GM18508 (cell line): ENCODE results near the gene PRSS21.

Source experiments
- ATAC-seq: cut with Tn5 transposase; IDR thresholded peaks from one replicate; pipeline ENCODE4 v1.9.1; 2021; ENCODE audit warnings: moderate number of reproducible peaks; ENCODE audit not compliant: insufficient read depth, unreplicated experiment

The PRSS21 gene

DNA sequence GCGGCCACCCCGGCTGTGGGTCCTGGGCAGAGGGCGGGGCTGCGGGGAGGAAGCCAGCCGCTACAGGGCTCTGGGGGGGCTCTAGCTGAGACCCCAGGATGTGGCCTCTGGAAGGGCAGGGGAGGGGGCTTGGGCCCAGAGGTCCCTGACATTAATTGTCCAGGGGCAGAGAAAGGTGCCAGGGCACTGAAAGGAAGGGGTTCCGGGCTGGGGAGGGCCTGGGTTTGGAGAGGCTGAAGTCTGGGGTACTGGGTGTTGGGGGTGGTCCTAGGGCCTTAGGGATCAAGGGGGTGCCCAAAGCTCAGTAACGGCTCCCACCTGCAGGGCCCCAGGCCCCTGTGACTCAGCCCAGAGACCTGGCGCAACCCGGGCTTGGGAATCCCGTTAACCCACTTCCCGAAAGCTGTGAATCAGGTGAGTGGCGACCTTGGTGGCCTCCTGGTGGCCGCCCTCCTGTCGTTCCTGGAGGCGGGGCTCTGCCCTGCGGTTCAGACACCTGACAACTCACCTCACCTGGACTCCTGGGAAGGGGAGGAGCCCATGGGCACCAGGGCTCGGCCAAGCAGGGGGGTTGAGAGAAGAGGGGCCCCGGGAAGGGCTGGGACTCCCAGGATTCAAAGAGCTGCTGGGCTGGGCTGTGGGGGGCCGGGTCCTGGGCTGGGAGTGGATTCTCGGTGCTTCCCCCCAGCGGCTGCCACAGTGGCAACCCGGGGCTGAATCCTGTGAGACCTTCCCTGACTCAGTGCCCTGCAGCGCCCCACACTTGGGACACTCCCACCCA lies 41.4 kb downstream of the PRSS21 start:
- no peak for ATAC-seq

DNA sequence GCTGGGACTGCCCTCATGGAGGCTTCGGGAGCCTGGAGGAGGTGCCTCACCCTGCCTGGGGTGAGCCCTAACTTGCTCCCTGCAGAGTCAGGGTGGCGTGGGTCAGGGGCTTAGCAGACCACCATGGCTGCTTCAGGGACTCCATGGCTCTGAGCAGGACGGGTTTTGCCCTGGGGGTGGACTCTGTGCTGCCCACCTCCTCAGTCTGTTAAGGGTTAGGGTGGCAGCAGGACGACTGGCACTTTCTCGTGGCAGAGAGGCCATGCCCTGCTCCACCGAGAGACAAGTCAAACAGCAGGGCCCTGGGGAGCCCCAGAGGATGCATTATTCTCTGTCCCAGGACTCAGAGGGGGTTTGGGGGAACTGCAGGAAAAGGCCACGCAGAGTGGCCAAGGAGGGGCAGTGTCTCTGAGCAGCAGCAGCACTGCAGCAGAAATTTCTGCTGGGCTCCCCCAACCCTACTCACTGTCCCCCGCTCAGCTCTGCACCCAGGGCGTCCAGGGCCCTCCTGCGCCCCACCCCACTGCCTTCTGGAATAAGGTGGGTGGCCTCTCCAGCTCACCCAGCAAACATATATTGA lies 42.7 kb downstream of the PRSS21 start:
- ATAC-seq = no peak

DNA sequence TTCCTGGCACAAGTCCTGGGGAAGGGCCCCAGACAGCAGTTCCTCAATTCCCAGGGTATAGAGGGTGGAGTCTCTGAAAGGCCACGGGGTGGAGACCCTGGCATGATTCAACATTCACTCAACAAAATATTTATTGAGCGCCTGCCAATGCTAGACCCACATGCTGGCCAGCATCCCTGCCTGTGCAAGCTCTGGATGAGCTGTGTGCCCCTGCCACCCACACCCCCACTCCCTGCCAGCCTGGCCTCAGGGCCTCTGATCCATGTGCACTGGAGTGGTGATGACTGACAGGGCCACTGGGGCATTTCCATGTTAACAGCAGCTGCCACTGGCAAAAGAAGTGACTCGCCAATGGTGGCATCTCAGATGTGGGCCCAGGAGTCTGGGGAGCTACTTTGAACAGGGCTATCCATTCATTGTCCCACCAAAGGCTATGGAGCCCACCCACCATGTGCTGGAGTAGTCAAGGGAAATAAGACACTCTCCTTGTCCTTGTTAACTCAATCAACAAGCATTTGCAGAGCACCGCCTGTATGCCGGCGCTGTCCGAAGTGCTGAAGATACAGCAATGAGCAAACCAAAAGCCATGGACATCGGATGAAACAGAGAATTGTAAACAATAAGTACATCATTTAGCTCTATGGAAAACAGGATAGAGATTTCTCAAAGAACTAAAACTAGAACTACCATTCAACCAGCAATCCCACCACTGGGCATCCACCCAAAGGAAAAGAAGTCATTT lies 44.0 kb downstream of the PRSS21 start:
- ATAC-seq = no peak

DNA sequence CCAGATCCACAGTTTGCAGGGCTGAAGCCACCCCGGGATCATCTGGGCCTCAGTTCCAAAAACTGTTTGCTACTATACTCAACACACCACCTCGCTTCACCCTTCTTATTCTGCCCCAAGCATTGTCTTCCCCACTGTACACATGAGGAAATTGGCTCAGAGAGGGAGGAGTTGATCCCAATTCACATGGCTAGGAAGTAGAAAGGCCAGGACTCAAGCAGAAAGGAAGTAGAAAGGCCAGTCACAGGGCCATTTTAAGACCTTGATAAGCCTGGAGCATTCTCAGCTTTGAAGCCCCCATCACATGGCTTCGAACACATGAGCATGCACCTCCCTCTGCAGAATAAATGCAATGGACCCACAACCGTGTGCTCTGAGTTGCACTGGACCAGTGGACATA lies 48.6 kb downstream of the PRSS21 start:
- no peak for ATAC-seq

DNA sequence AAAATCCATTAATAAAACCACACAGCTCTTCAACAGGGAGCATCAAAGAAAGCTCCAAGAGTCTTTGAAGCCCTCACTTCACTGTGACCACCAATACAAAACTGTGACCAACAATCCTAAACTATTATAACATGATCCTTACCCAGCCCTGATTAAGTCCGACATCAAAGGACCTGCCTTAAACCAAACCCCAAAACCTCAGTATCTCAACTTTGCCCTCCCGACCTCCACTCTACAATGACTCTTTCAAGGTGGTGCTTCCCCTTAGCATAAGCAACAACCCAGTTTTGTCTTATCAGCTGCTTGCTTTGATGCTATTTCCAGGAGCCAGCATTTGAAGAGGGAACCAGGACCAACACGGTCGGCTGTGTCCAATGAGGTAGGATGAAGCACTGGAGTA lies 49.4 kb downstream of the PRSS21 start:
- no peak for ATAC-seq

DNA sequence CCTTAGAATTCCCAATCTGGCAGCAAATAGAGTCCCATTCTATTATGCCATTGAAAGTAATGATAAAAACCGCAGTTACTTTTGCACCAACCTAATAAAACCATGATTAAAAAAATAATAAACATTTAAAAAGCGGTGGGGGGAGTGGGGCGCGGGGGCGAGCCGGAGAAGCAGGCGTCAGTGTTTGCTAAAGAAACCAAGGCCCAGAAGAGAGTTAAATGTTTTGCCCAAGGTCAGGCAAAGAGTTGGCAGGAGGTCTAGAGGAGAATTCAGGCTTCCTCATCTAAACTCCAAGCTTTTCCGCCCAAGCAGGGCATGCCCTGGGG lies 50.6 kb downstream of the PRSS21 start:
- no peak for ATAC-seq

DNA sequence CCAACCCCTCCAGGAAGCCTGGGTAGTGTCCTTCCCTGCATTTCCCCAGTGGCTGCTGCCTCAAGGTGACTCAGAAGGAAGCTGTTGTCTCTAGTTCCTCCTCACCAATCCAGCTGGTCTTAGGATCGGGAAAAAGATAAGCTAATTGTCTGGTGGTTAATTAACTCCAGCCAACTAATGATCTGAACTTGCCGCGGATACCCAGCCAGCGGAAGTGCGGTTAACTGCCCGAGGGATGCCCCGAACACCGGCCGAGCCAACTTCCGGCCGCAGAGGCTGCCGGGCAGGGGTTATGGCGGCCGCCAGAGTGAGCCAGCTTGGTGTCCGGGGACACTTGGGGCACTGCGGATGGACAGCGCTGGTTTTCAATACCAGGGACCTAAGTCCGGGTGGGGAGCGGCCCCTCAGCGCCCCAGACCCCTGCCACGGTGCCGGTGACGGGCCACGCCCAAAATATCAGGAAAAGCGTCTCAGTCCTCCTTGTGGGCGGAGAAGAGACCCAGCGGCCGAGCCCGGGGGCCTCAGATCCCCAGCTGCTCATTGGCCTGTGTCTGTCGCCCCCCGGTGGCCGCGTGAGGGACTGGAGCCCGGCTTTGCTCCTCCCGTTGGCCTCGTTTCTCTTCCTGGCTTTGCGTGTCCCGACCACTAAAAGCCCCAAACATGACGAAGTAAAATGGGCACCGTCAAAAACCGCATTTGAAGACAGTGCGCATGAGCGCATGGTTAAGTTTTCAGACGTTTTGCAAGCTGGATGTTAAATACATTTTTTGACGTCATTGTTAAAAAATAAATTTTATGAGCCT lies 51.2 kb downstream of the PRSS21 start:
- peak; percentile 61 for ATAC-seq
